AG10803 (cell line): ENCODE data around the gene TRAPPC1.

Source experiments
- DNase-seq: peaks from one replicate; pipeline ENCODE4 v3.0.0; 2010; ENCODE audit warnings: low read depth
- H3K4me3 ChIP-seq: 2 replicates; pipeline ENCODE4 v1.5.1; 2011; ENCODE audit warnings: mild to moderate bottlenecking, low read length, control low read depth
- CTCF ChIP-seq: conservative IDR thresholded peaks from 2 replicates; pipeline ENCODE4 v1.5.1; 2011; ENCODE audit warnings: mild to moderate bottlenecking, low read length, control low read depth, inconsistent platforms

TRAPPC1 gene

GRCh38 chr17:7931709-7932482 is at the start of gene TRAPPC1, which contains the start of gene CNTROB:
Gene TRAPPC1 (minus strand): TSS chr17:7931946. CDS start chr17:7931829, 117 bp downstream.
Gene CNTROB (plus strand): TSS chr17:7932206. CDS start chr17:7933080, 874 bp downstream.
- no peak for TF ChIP-seq CTCF
- peak within 1 kb of the TSS; percentile 99 for H3K4me3 ChIP-seq
- peak; percentile 99 for DNase-seq

GRCh38 chr17:7977805-7978204 is 46.1 kb upstream of the TRAPPC1 start:
- DNase-seq, result no peak
- TF ChIP-seq CTCF, result no peak

GRCh38 chr17:7977039-7977438 is 45.3 kb upstream of the TRAPPC1 start:
- no peak overlapping the region for H3K4me3 ChIP-seq
- TF ChIP-seq CTCF, result no peak
- DNase-seq, result no peak

More at GRCh38 chr17:7977805-7978204, 46.1 kb upstream of the TRAPPC1 start:
- no peak overlapping the region for H3K4me3 ChIP-seq

GRCh38 chr17:7974638-7975131 is 42.9 kb upstream of the TRAPPC1 start:
- DNase-seq, result no peak
- H3K4me3 ChIP-seq, result no peak overlapping the region
- no peak for TF ChIP-seq CTCF

GRCh38 chr17:7972131-7972785 is 40.5 kb upstream of the TRAPPC1 start:
- no peak overlapping the region for H3K4me3 ChIP-seq
- TF ChIP-seq CTCF, result peak; percentile 34; the same call in 1 of the 2 replicates
- no peak for DNase-seq

- no peak for TF ChIP-seq CTCF
- no peak for DNase-seq
- no peak overlapping the region for H3K4me3 ChIP-seq
Observed at GRCh38 chr17:7971651-7972050, 39.9 kb upstream of the TRAPPC1 start.
